GM13976 (cell line): ENCODE data around the gene OLR1.

Source experiments
- DNase-seq: peaks from one replicate; pipeline ENCODE4 v3.0.0; 2012; ENCODE audit warnings: low spot score
- CTCF ChIP-seq: IDR thresholded peaks from 2 replicates; pipeline ENCODE4 v1.5.1; 2012; ENCODE audit warnings: borderline replicate concordance, mild to moderate bottlenecking; ENCODE audit not compliant: insufficient read depth; ENCODE audit errors: extremely low read depth, missing control alignments, control extremely low read depth
- in situ Hi-C: fragments of 300-500 bp; cut with MboI; formaldehyde crosslinking; loops from one replicate; pipeline ENCODE4 v1.12.0; 2022; ENCODE audit warnings: low sequenced_read_pairs, mixed read lengths, inconsistent platforms; ENCODE audit not compliant: unreplicated experiment

The OLR1 gene

GRCh38 chr12:10122689-10123088 lies 49.2 kb downstream of the OLR1 start:
- no peak for TF ChIP-seq CTCF
- DNase-seq = no peak
- in situ Hi-C loops = no loop called here

- TF ChIP-seq CTCF = no peak
- in situ Hi-C loops = no loop called here
- no peak for DNase-seq
These were observed 50.7 kb downstream of the OLR1 start for GRCh38 chr12:10121278-10121677.

- DNase-seq = no peak
- no peak for TF ChIP-seq CTCF
- in situ Hi-C loops = no loop called here
These were observed 52.9 kb downstream of the OLR1 start for GRCh38 chr12:10119066-10119465.

GRCh38 chr12:10115890-10116289 lies 56.0 kb downstream of the OLR1 start:
- no peak for TF ChIP-seq CTCF
- no peak for DNase-seq
- in situ Hi-C loops = no loop called here

- in situ Hi-C loops = no loop called here
- no peak for DNase-seq
- TF ChIP-seq CTCF = no peak
These were observed 56.6 kb downstream of the OLR1 start for GRCh38 chr12:10115311-10115710.

GRCh38 chr12:10113920-10114319 lies 58.0 kb downstream of the OLR1 start:
- in situ Hi-C loops = no loop called here
- DNase-seq = no peak
- TF ChIP-seq CTCF = no peak

- TF ChIP-seq CTCF = no peak
- in situ Hi-C loops = no loop called here
- no peak for DNase-seq
These were observed 58.9 kb downstream of the OLR1 start for GRCh38 chr12:10113075-10113474.
